Lower leg skin (tissue), 4 donors: ENCODE data around the gene ZNF608. TPM values are rescaled to one million over a fixed set of nuclear protein-coding genes. Genes with fewer than 3 reads are reported as not detected.

Experiments
- DNase-seq, 2 donors: peaks; one replicate each; pipeline ENCODE4 v3.0.0-alpha.2; 2019; ENCODE audit warnings: low spot score in 2 of 2
- H3K4me3 ChIP-seq: fragments of 200-600 bp; sonication (generic); 2 replicates; pipeline ENCODE4 v1.5.1; 2017; ENCODE audit warnings: mild to moderate bottlenecking, low read depth; ENCODE audit not compliant: poor library complexity, severe bottlenecking
- CTCF ChIP-seq, 3 donors: fragments of 450-650 bp; IDR thresholded peaks; one replicate each; pipeline ENCODE4 v1.5.1; 2016; ENCODE audit warnings: antibody characterized with exemption in 3 of 3, mild to moderate bottlenecking in 3 of 3, moderate library complexity in 2 of 3
- POLR2A ChIP-seq, 2 donors: fragments of 450-650 bp; IDR thresholded peaks; one replicate each; pipeline ENCODE4 v1.6.1; 2016 to 2017; ENCODE audit warnings: antibody characterized with exemption in 2 of 2, mild to moderate bottlenecking in 1 of 2, moderate library complexity in 1 of 2
- WGBS, 2 donors: methylation state at CpG; one replicate each; pipeline ENCODE4 v1.1.5; 2018; 5-methylcytosine and 5-hydroxymethylcytosine counted together
- intact Hi-C: fragments of 100-400 bp; cut with DNase I; formaldehyde crosslinking; loops from one replicate; pipeline ENCODE4 v1.15.0; 2023; ENCODE audit warnings: low total_unique reads
- total RNA-seq, 4 donors: library from RNA; depleted of rRNA; stranded (reverse); fragments of >200 nt; gene quantifications; one replicate each; pipeline ENCODE4 v1.1.0, GENCODE V29; 2016

The ZNF608 gene
- total RNA-seq, 4 donors from 2014 or later = 3.8 to 11.6 (median 6.7) TPM

- no peak for DNase-seq
- H3K4me3 ChIP-seq = no peak overlapping the region
- intact Hi-C loops = no loop called here
- 97 to 98% methylated on average over 3 of the region's 3 CpGs for WGBS, 2 donors
- TF ChIP-seq CTCF (IDR thresholded peaks at IDR 0.05) (no peak), POLR2A (IDR thresholded peaks at IDR 0.05) (no peak)
Measured at GRCh38 chr5:124700333-124700732, 46.1 kb downstream of the ZNF608 start.

- DNase-seq = no peak
- TF ChIP-seq CTCF (IDR thresholded peaks at IDR 0.05) (no peak), POLR2A (IDR thresholded peaks at IDR 0.05) (no peak)
- WGBS, 2 donors = 53 to 55% methylated on average over 1 of the region's 1 CpG
- H3K4me3 ChIP-seq = no peak overlapping the region
- intact Hi-C loops = no loop called here
Measured at GRCh38 chr5:124698770-124699169, 47.7 kb downstream of the ZNF608 start.

GRCh38 chr5:124697933-124698591 is 48.4 kb downstream of the ZNF608 start:
- TF ChIP-seq CTCF (IDR thresholded peaks at IDR 0.05) (no peak), POLR2A (IDR thresholded peaks at IDR 0.05) (no peak)
- no peak overlapping the region for H3K4me3 ChIP-seq
- intact Hi-C loops = no loop called here
- 61 to 63% methylated on average over 4 of the region's 4 CpGs for WGBS, 2 donors
- DNase-seq = no peak

GRCh38 chr5:124697501-124697900 is 48.9 kb downstream of the ZNF608 start:
- no peak overlapping the region for H3K4me3 ChIP-seq
- WGBS, 2 donors = 70 to 82% methylated on average over 1 of the region's 1 CpG
- TF ChIP-seq POLR2A (IDR thresholded peaks at IDR 0.05) (no peak), CTCF (IDR thresholded peaks at IDR 0.05) (no peak)
- intact Hi-C loops = no loop called here
- DNase-seq = no peak

GRCh38 chr5:124696898-124697297 is 49.5 kb downstream of the ZNF608 start:
- TF ChIP-seq POLR2A (IDR thresholded peaks at IDR 0.05) (no peak), CTCF (IDR thresholded peaks at IDR 0.05) (no peak)
- no peak overlapping the region for H3K4me3 ChIP-seq
- 79 to 84% methylated on average over 7 of the region's 7 CpGs for WGBS, 2 donors
- no peak for DNase-seq
- intact Hi-C loops = no loop called here
